Omental fat pad (tissue), 4 donors: ENCODE measurements around the gene NCS1. TPM values are rescaled to one million over a fixed set of nuclear protein-coding genes. Genes with fewer than 3 reads are reported as not detected.

Experiments
- ATAC-seq: fragments of 150-250 bp; one replicate; pipeline ENCODE4 v1.9.1; 2016; ENCODE audit warnings: mild to moderate bottlenecking, moderate library complexity; ENCODE audit not compliant: low FRiP score
- DNase-seq: peaks from one replicate; pipeline ENCODE4 v3.0.0-alpha.2; 2019; ENCODE audit warnings: low spot score
- CTCF ChIP-seq, 3 donors: fragments of 450-650 bp; IDR thresholded peaks; one replicate each; pipeline ENCODE4 v1.5.1; 2016 to 2017; ENCODE audit warnings: antibody characterized with exemption in 3 of 3, mild to moderate bottlenecking in 3 of 3, moderate library complexity in 2 of 3
- total RNA-seq, 4 donors: library from RNA; depleted of rRNA; stranded (reverse); fragments of >200 nt; gene quantifications; one replicate each; pipeline ENCODE4 v1.1.0, GENCODE V29; 2016

Gene NCS1
- total RNA-seq, 4 donors from 2014 or later, result 2.5 to 14.7 (median 4.0) TPM

GRCh38 chr9:130286072-130286770 lies 114.0 kb downstream of the NCS1 start:
- no peak for TF ChIP-seq CTCF (IDR thresholded peaks at IDR 0.05)
- DNase-seq (no peak), ATAC-seq (no peak)

Other genes with a start within 250 kb of the NCS1 start
- gene FNBP1, start 129.2 kb upstream of the NCS1 start, total RNA-seq, result 10 to 100 TPM; 38.7 to 53.4 (median 45.9) TPM
- gene GPR107, start 118.5 kb upstream of the NCS1 start, total RNA-seq, result 10 to 100 TPM; 17.5 to 24.1 (median 20.0) TPM
- 1 to 10 TPM in 1 of 4 donors, under 1 TPM in 3; 0.19 to 5.8 (median 0.75) TPM for gene HMCN2, start 93.4 kb downstream of the NCS1 start, total RNA-seq